Endothelial cell (in vitro differentiated cells): Measurements from ENCODE around the gene SLC16A13. TPM values are rescaled to one million over a fixed set of nuclear protein-coding genes. Genes with fewer than 3 reads are reported as not detected.
A peak's percentile ranks its signal among the peaks of the same experiment; 100 is the strongest.

Source experiments
- DNase-seq: peaks from one replicate; pipeline ENCODE4 v3.0.0; 2021; ENCODE audit warnings: low spot score
- H3K27ac Mint-ChIP-seq: one replicate; pipeline ENCODE4 v1.8.0; 2021; ENCODE audit warnings: mixed read lengths, inconsistent platforms; ENCODE audit not compliant: unreplicated experiment
- H3K27me3 Mint-ChIP-seq: one replicate; pipeline ENCODE4 v1.8.0; 2021; ENCODE audit warnings: mild to moderate bottlenecking, moderate library complexity, mixed read lengths, inconsistent platforms; ENCODE audit not compliant: unreplicated experiment
- H3K36me3 Mint-ChIP-seq: one replicate; pipeline ENCODE4 v1.8.0; 2021; ENCODE audit warnings: mild to moderate bottlenecking, low read depth, mixed read lengths, inconsistent platforms; ENCODE audit not compliant: unreplicated experiment
- H3K4me1 Mint-ChIP-seq: one replicate; pipeline ENCODE4 v1.8.0; 2021; ENCODE audit warnings: mild to moderate bottlenecking, mixed read lengths, inconsistent platforms; ENCODE audit not compliant: unreplicated experiment
- H3K4me3 Mint-ChIP-seq: one replicate; pipeline ENCODE4 v1.8.0; 2021; ENCODE audit warnings: mild to moderate bottlenecking, mixed read lengths, inconsistent platforms; ENCODE audit not compliant: unreplicated experiment
- H3K9me3 Mint-ChIP-seq: one replicate; pipeline ENCODE4 v1.8.0; 2021; ENCODE audit warnings: mixed read lengths, inconsistent platforms; ENCODE audit not compliant: unreplicated experiment
- CTCF ChIP-seq: fragments of 200-600 bp; sonication (generic); IDR thresholded peaks from one replicate; pipeline ENCODE4 v1.5.0; 2021; ENCODE audit warnings: antibody characterized with exemption; ENCODE audit not compliant: unreplicated experiment
- total RNA-seq: library from RNA; stranded (reverse); fragmentation: NEBNext Ultra II Directional; extraction: Animal tissue kit (Norgen Biotek cat#: 25700); gene quantifications from one replicate; pipeline ENCODE4 v1.2.1, GENCODE V29; 2021; ENCODE audit not compliant: unreplicated experiment

SLC16A13 gene
- total RNA-seq, 1 donor from 2014 or later: 25.8 TPM

GRCh38 chr17:7019839-7020519 is 15.8 kb upstream of the SLC16A13 start:
- peak overlapping the region; percentile 100 for H3K27ac Mint-ChIP-seq
- H3K9me3 Mint-ChIP-seq: no peaks in the 10 kb centered on the region
- peak; percentile 74 for DNase-seq
- H3K4me3 Mint-ChIP-seq: peak overlapping the region; percentile 89
- H3K36me3 Mint-ChIP-seq: peaks cover 28% of the 10 kb centered on the region
- no peak for TF ChIP-seq CTCF
- H3K27me3 Mint-ChIP-seq: peaks cover 27% of the 10 kb centered on the region
- peaks cover 84% of the 10 kb centered on the region for H3K4me1 Mint-ChIP-seq

GRCh38 chr17:7020894-7021664 is 14.7 kb upstream of the SLC16A13 start:
- peaks cover 35% of the 10 kb centered on the region for H3K36me3 Mint-ChIP-seq
- H3K4me3 Mint-ChIP-seq: peak overlapping the region; percentile 89
- peaks cover 80% of the 10 kb centered on the region for H3K4me1 Mint-ChIP-seq
- TF ChIP-seq CTCF: no peak
- DNase-seq: no peak
- peak overlapping the region; percentile 100 for H3K27ac Mint-ChIP-seq
- no peaks in the 10 kb centered on the region for H3K9me3 Mint-ChIP-seq
- H3K27me3 Mint-ChIP-seq: peaks cover 28% of the 10 kb centered on the region

- Mint-ChIP-seq H3K4me3 (peak overlapping the region; percentile 100), H3K27ac (peak overlapping the region; percentile 100), H3K27me3 (peaks cover 31% of the 10 kb centered on the region), H3K9me3 (no peaks in the 10 kb centered on the region), H3K4me1 (peaks cover 81% of the 10 kb centered on the region), H3K36me3 (peaks cover 46% of the 10 kb centered on the region)
- TF ChIP-seq CTCF: peak; percentile 97
- DNase-seq: peak; percentile 96
Measured at GRCh38 chr17:7021993-7022778, 13.6 kb upstream of the SLC16A13 start.

- H3K36me3 Mint-ChIP-seq: peaks cover 54% of the 10 kb centered on the region
- peak; percentile 74 for DNase-seq
- TF ChIP-seq CTCF: no peak
- no peaks in the 10 kb centered on the region for H3K9me3 Mint-ChIP-seq
- peaks cover 33% of the 10 kb centered on the region for H3K27me3 Mint-ChIP-seq
- peak within 1 kb of the TSS; percentile 100 for H3K27ac Mint-ChIP-seq
- peaks cover 81% of the 10 kb centered on the region for H3K4me1 Mint-ChIP-seq
- H3K4me3 Mint-ChIP-seq: peak within 1 kb of the TSS; percentile 100
Measured at GRCh38 chr17:7022781-7023571, 12.8 kb upstream of the SLC16A13 start, which contains the start of gene BCL6B. Gene BCL6B (plus strand): TSS chr17:7023050. CDS start chr17:7023672, 622 bp downstream.
